Activated CD4-positive, alpha-beta T cell treated with anti-CD3 and anti-CD28 coated beads for 24 hours (primary cell): Measurements from ENCODE around the gene CCR1.
"Not testable (repeated sequence)": the region's sequence is repeated elsewhere in the genome, so short reads cannot be mapped to it uniquely, and the experiment has no call there.

ENCODE experiments used
- DNase-seq, 2 donors: peaks; one replicate each; pipeline ENCODE4 v3.0.0-alpha.2; 2020; ENCODE audit warnings: low read depth in 2 of 2

The CCR1 gene

DNA sequence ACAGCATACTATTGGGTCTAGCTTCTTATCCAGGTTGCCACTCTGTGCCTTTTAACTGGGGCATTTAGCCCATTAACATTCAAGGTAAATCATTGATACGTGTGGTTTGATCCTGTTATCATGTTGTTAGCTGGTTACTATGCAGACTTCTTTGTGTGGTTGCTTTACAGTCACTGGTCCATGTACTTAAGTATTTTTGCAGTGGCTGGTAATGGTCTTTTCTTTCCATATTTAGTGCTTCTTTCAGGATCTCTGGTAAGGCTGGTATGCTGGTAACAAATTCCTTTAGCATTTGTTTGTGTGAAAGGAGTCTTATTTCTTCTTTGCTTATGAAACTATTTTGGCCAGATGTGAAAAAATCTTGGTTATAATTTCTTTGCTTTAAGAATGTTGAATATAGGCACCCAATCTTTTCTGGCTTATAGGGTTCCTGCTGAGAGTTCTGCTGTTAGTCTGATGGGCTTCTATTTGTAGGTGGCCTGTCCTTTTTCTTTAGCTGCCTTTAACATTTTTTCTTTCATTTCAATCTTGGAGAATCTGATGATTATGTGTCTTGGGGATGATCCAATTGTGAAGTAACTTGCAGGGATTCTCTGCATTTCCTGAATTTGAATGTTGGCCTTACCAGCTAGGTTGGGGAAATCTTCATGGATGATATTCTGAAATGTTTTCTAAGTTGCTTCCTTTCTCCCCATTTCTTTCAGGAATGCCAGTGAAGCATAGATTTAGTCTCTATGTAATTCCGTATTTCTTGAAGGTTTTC, 39.3 kb downstream of the CCR1 start:
- no peak for DNase-seq

DNA sequence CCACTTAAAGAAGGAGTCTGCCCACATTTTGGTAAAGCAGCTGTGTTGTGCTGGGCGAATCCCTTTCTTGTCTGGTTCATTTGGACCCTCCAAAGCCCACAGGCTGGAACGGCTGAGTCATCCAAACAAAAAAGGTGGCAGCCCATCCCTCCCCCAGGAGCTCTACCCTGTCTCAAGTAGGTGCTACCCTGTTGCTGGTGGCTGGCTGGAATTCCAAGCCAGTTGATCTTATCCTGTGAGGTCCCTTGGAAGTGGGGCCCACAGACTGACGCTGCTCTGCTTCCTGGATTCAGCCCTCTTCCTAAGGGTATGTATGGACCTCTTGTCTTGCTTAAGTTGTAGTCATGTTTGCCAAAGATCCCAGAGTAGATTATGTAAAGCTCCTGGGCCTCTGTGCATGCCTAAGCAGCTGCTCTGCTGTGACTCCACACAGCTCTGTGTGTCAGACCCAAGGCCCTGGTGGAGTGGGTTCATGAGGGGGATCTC, 44.5 kb downstream of the CCR1 start:
- no peak for DNase-seq

DNA sequence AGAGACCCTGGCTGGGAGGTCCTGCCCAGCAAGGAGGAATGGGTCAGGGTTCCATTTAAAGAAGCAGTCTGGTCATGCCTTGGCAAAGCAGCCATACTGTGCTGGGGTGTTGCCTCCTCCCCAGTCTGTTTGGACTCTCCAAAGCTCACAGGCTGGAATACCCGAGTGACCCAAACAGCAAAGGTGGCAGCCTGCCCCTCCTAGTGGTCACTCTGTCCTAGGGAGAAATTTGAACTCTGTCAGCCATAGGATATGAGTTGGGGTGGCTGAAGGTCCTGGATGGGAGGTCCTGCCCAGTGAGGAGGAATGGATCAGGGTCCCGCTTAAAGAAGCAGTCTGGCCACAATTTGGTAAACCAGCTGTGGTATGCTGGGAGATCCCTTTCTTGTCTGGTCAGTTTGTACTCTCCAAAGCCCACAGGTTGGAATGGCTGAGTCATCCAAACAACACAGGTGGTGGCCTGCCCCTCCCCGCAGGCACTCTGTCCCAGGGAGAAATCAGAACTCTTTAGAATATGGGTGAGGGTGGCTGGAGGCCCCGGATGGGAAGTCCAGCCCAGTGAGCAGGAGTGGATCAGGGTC, 45.0 kb downstream of the CCR1 start:
- DNase-seq, result no peak

DNA sequence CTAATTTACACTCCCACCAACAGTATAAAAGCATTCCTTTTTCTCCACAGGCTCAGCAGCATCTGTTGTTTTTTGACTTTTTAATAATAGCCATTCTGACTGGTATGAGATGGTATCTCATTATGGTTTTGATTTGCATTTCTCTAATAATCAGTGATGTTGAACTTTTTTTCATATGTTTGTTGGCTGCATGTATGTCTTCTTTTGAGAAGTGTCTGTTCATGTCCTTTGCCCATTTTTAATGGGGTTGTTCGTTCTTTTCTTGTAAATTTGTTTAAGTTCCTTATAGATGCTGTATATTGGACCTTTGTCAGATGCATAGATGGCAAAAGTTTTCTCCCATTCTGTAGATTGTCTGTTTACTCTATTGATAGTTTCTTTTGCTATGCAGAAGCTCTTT, 50.4 kb downstream of the CCR1 start:
- not testable (repeated sequence) for DNase-seq

DNA sequence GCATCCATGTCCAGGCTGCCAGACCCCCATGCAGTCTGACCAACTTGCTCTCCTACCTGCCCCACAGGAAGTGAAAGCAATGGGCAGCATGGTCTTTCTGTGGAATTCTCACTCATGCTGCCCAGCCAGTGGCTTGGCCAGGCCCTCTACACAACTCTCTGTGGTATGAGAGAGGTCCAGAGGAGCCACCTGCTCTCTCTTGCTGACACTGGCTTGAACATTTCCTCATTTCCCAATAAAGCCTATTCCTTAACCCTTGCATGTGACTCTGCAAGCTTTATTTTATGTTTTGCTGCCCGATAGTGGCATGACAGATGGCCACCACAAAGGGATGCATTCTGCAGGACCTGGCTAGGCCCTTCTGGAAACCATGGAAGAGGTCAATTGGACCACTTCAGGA, 53.8 kb downstream of the CCR1 start:
- DNase-seq, result no peak
